Activated naive CD4-positive, alpha-beta T cell treated with anti-CD3 and anti-CD28 coated beads, Interleukin-2, amount 10 ng/mL, durations not matched to agents 7 days and 5 days (primary cell): Measurements from ENCODE around the gene RPS28.
"Not testable (repeated sequence)": the region's sequence is repeated elsewhere in the genome, so short reads cannot be mapped to it uniquely, and the experiment has no call there.

Source experiments
- CTCF ChIA-PET: fragments of 350-600 bp; sonication (Branson Sonifier 250); formaldehyde crosslinking; loops from one replicate; lab custom pipeline; 2021; ENCODE audit warnings: antibody characterized with exemption; lab: Charles Lee
- DNase-seq: peaks from one replicate; pipeline ENCODE4 v3.0.0-alpha.2; 2020
- H3K27ac Mint-ChIP-seq: one replicate; pipeline ENCODE4 v1.8.0; 2021; ENCODE audit warnings: mild to moderate bottlenecking, moderate library complexity, mixed read lengths
- H3K27me3 Mint-ChIP-seq: one replicate; pipeline ENCODE4 v1.8.0; 2021; ENCODE audit warnings: mild to moderate bottlenecking, mixed read lengths
- H3K36me3 Mint-ChIP-seq: one replicate; pipeline ENCODE4 v1.8.0; 2021; ENCODE audit warnings: mixed read lengths
- H3K4me1 Mint-ChIP-seq: one replicate; pipeline ENCODE4 v1.8.0; 2021; ENCODE audit warnings: mixed read lengths
- H3K4me3 Mint-ChIP-seq: one replicate; pipeline ENCODE4 v1.8.0; 2021; ENCODE audit warnings: mild to moderate bottlenecking, moderate library complexity, mixed read lengths
- H3K9me3 Mint-ChIP-seq: one replicate; pipeline ENCODE4 v1.8.0; 2021; ENCODE audit warnings: mixed read lengths

RPS28 gene

GRCh38 chr19:8342684-8343482 is 21.6 kb downstream of the RPS28 start, which contains the start of gene KANK3:
KANK3 (minus strand) TSS chr19:8343262; CDS start chr19:8337828, 5,434 bp downstream.
- Mint-ChIP-seq H3K4me3 (peak within 1 kb of the TSS; percentile 85), H3K27me3 (peaks cover 82% of the 10 kb centered on the region), H3K9me3 (no peaks in the 10 kb centered on the region), H3K4me1 (peaks cover 18% of the 10 kb centered on the region), H3K36me3 (no peaks in the 10 kb centered on the region), H3K27ac (peak within 1 kb of the TSS; percentile 77)
- peak; percentile 97 for DNase-seq
- CTCF ChIA-PET = interaction anchor here (5.2 kb wide), 1 partner anchor 11 kb away, joined by 37 read pairs; no protein-coding TSS in a partner anchor

- peak overlapping the region; percentile 77 for H3K27ac Mint-ChIP-seq
Measured at GRCh38 chr19:8343483-8343844, 22.2 kb downstream of the RPS28 start.

GRCh38 chr19:8349629-8350372 is 28.5 kb downstream of the RPS28 start:
- H3K9me3 Mint-ChIP-seq, H3K27ac Mint-ChIP-seq, CTCF ChIA-PET, H3K4me1 Mint-ChIP-seq, H3K4me3 Mint-ChIP-seq, H3K36me3 Mint-ChIP-seq, DNase-seq: not testable (repeated sequence)
- peaks cover 69% of the 10 kb centered on the region for H3K27me3 Mint-ChIP-seq

More at GRCh38 chr19:8343483-8343844, 22.2 kb downstream of the RPS28 start:
- H3K9me3 Mint-ChIP-seq = no peaks in the 10 kb centered on the region
- H3K4me3 Mint-ChIP-seq = peak overlapping the region; percentile 85
- no peaks in the 10 kb centered on the region for H3K36me3 Mint-ChIP-seq
- peaks cover 78% of the 10 kb centered on the region for H3K27me3 Mint-ChIP-seq
- CTCF ChIA-PET = interaction anchor here (5.2 kb wide), 1 partner anchor 11 kb away, joined by 37 read pairs; no protein-coding TSS in a partner anchor
- peaks cover 18% of the 10 kb centered on the region for H3K4me1 Mint-ChIP-seq
- no peak for DNase-seq

GRCh38 chr19:8352134-8352827 is 31.0 kb downstream of the RPS28 start:
- H3K4me1 Mint-ChIP-seq = peaks cover 5% of the 10 kb centered on the region
- DNase-seq = no peak
- H3K4me3 Mint-ChIP-seq = no peak overlapping the region
- no peak overlapping the region for H3K27ac Mint-ChIP-seq
- CTCF ChIA-PET = interaction anchor here (2.4 to 4.9 kb wide), 10 partner anchors 10 to 234 kb away, joined by 6 to 49 read pairs (median 18); partner anchors contain the start of genes ANGPTL4, KANK3, MARCHF2 and MYO1F
- H3K36me3 Mint-ChIP-seq = no peaks in the 10 kb centered on the region
- H3K9me3 Mint-ChIP-seq = no peaks in the 10 kb centered on the region
- H3K27me3 Mint-ChIP-seq = peaks cover 63% of the 10 kb centered on the region

- H3K36me3 Mint-ChIP-seq, H3K9me3 Mint-ChIP-seq, H3K27ac Mint-ChIP-seq, H3K4me1 Mint-ChIP-seq, DNase-seq, H3K4me3 Mint-ChIP-seq: not testable (repeated sequence)
- peaks cover 57% of the 10 kb centered on the region for H3K27me3 Mint-ChIP-seq
- CTCF ChIA-PET = interaction anchor here (1.0 to 4.9 kb wide), 16 partner anchors 10 to 264 kb away, joined by 3 to 49 read pairs (median 10); partner anchors contain the start of genes ANGPTL4, KANK3, MARCHF2 and MYO1F
Measured at GRCh38 chr19:8352845-8353244, 31.5 kb downstream of the RPS28 start.

- no peak overlapping the region for H3K27ac Mint-ChIP-seq
- H3K4me1 Mint-ChIP-seq = peaks cover 3% of the 10 kb centered on the region
- H3K4me3 Mint-ChIP-seq = no peak overlapping the region
- CTCF ChIA-PET = interaction anchor here (1.1 to 4.9 kb wide), 6 partner anchors 13 to 230 kb away, joined by 3 to 49 read pairs (median 16); partner anchors contain the start of genes KANK3 and MYO1F
- H3K9me3 Mint-ChIP-seq = no peaks in the 10 kb centered on the region
- no peak for DNase-seq
- peaks cover 53% of the 10 kb centered on the region for H3K27me3 Mint-ChIP-seq
- H3K36me3 Mint-ChIP-seq = no peaks in the 10 kb centered on the region
Measured at GRCh38 chr19:8355631-8356402, 34.5 kb downstream of the RPS28 start.

- Mint-ChIP-seq H3K4me1 (peaks cover 2% of the 10 kb centered on the region), H3K27me3 (peaks cover 46% of the 10 kb centered on the region), H3K36me3 (no peaks in the 10 kb centered on the region), H3K27ac (no peak overlapping the region), H3K9me3 (no peaks in the 10 kb centered on the region), H3K4me3 (no peak overlapping the region)
- CTCF ChIA-PET = interaction anchor here (1.1 to 1.6 kb wide), 3 partner anchors 9 to 101 kb away, joined by 3 read pairs; no protein-coding TSS in a partner anchor
- no peak for DNase-seq
Measured at GRCh38 chr19:8357007-8357521, 35.8 kb downstream of the RPS28 start.

GRCh38 chr19:8358948-8359347 is 37.7 kb downstream of the RPS28 start:
- CTCF ChIA-PET = no interaction called here
- Mint-ChIP-seq H3K27ac (no peak overlapping the region), H3K36me3 (no peaks in the 10 kb centered on the region), H3K4me3 (no peak overlapping the region), H3K4me1 (peaks cover 12% of the 10 kb centered on the region), H3K27me3 (peaks cover 46% of the 10 kb centered on the region), H3K9me3 (no peaks in the 10 kb centered on the region)
- DNase-seq = no peak

GRCh38 chr19:8360196-8360595 is 38.9 kb downstream of the RPS28 start:
- no peaks in the 10 kb centered on the region for H3K36me3 Mint-ChIP-seq
- peaks cover 57% of the 10 kb centered on the region for H3K27me3 Mint-ChIP-seq
- no peaks in the 10 kb centered on the region for H3K9me3 Mint-ChIP-seq
- H3K4me1 Mint-ChIP-seq = peaks cover 14% of the 10 kb centered on the region
- CTCF ChIA-PET = interaction anchor here (0.7 kb wide), 1 partner anchor 9 kb away, joined by 3 read pairs; no protein-coding TSS in a partner anchor
- no peak overlapping the region for H3K27ac Mint-ChIP-seq
- no peak overlapping the region for H3K4me3 Mint-ChIP-seq
- no peak for DNase-seq

GRCh38 chr19:8361921-8362793 is 40.9 kb downstream of the RPS28 start:
- H3K27me3 Mint-ChIP-seq = peaks cover 71% of the 10 kb centered on the region
- CTCF ChIA-PET = interaction anchor here (0.9 to 3.3 kb wide), 5 partner anchors 9 to 219 kb away, joined by 3 to 26 read pairs (median 3); partner anchors contain the start of gene MARCHF2
- H3K27ac Mint-ChIP-seq = no peak overlapping the region
- no peaks in the 10 kb centered on the region for H3K9me3 Mint-ChIP-seq
- DNase-seq = no peak
- no peaks in the 10 kb centered on the region for H3K36me3 Mint-ChIP-seq
- no peak overlapping the region for H3K4me3 Mint-ChIP-seq
- peaks cover 15% of the 10 kb centered on the region for H3K4me1 Mint-ChIP-seq

- Mint-ChIP-seq H3K9me3 (no peaks in the 10 kb centered on the region), H3K36me3 (no peaks in the 10 kb centered on the region), H3K27ac (peak within 1 kb of the TSS; percentile 49), H3K27me3 (peaks cover 86% of the 10 kb centered on the region), H3K4me1 (peaks cover 21% of the 10 kb centered on the region), H3K4me3 (peak within 1 kb of the TSS; percentile 79)
- CTCF ChIA-PET = interaction anchor here (1.6 to 3.3 kb wide), 2 partner anchors 11 to 28 kb away, joined by 4 to 26 read pairs; no protein-coding TSS in a partner anchor
- peak; percentile 75 for DNase-seq
Measured at GRCh38 chr19:8363803-8364771, 42.8 kb downstream of the RPS28 start, which contains the start of gene ANGPTL4. ANGPTL4 (plus strand) TSS chr19:8364155; CDS start chr19:8364322, 167 bp downstream.
